Measurements from ENCODE around the gene STK33.

DNA sequence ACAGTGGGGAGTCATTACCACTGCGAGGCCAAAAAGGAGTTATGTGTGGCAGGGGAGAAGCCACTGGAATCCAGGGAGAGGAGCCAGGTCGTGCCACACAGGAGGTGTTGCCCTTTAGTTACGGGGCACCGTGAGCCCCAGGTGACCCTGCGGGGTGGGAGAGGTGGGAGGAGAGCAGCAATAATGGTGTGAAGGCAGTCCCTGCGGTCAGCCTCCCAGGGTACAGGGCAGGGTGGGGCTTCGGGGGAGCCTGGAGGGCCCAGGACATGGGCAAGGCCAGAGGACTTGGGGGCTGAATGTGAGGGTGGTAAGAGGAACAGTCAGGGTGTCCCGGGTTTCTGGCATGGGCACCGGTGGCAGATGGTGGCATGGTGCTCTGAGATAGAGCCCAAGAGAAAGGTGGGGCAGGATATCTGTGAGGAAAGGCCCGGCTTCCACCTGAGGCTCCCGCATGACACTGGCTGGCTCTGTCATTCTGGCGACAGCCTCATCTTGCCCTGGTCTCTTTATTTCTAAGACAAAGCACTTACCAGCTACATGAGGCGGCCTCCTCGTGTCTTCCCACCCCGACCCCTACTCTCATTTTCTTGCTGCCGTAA lies 247.8 kb downstream of the STK33 start:
- TF ChIP-seq POLR2A (IDR thresholded peaks at IDR 0.05; ENCODE audit: low read depth, low read length) (no peak), TAF1 (IDR thresholded peaks at IDR 0.05; ENCODE audit: low read depth, low read length) (no peak), POLR2AphosphoS5 (IDR thresholded peaks at IDR 0.05; ENCODE audit: low read depth, low read length) (no peak)

Measured in GM12891 (cell line).